ENCODE measurements around the gene RSPH1.

RSPH1 gene

DNA sequence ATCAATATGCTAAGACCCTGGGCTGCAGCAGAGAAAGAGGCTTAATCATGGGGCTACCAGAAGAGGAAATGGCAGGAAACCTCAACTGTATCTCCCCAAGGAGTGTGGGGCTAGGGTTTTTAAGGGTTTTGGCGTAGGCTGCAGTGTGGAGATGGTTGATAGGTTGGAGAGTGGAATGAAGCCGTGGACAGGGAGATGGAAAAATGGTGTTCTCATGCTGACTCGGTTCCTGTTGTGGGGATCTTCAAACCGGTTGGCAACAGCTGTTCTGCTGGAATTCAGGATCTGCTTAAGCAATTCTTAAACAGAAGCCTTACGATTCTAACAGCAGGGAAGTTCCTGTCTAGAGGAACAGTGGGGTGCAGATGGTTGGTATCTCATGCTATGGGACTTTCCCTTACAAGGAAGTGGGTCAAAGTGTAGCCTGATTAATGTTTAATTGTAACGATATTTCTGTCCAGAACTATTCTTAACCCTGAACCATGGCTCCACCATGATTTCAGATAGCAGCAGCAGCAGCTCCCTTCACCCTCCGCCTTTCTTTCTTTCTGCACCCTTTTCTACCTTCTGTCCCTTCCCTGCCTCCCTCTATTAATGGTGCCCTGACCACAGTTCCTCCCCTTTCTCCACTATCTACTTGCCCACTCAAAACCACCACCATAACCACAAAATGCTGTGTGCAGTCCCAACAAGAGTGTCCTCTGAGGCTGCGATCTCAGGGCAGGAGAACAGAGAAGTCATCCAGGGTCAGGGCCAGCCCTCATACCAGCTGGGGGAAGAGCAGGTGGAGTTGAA, 30.8 kb downstream of the RSPH1 start:
- DNase-seq (ENCODE audit: low read depth) = no peak

DNA sequence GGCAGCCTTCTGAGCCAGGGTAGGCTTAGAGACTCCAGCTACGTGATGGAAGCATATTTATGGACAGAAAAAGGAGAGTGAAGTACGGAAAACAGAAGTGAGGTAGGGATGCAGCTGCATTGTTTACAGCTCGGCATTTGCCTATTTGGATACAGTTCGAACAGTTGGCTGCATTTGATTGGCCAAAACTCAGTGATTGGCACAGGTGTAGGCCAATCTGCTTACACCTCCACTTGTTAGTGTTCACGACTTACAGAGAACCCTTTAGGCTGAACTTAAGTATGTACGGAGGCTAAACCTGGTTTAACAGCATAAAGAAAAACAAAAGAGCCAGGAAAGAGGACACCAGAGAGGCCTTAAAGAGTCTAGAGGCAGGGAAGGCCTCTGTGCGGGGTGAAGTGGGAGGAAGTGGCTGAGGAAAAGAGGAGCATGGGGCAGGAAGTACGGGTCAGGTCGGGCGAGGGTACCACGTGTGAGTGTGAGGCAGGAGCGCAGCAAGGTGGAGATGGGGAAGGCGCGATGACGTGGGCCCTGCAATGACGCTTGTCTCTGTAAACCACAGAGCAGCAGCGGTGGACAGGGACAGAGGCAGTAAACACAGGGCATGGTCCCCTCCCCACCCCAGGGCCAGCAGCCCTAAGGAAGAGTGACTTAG, 32.0 kb downstream of the RSPH1 start:
- DNase-seq (ENCODE audit: low read depth) = no peak

DNA sequence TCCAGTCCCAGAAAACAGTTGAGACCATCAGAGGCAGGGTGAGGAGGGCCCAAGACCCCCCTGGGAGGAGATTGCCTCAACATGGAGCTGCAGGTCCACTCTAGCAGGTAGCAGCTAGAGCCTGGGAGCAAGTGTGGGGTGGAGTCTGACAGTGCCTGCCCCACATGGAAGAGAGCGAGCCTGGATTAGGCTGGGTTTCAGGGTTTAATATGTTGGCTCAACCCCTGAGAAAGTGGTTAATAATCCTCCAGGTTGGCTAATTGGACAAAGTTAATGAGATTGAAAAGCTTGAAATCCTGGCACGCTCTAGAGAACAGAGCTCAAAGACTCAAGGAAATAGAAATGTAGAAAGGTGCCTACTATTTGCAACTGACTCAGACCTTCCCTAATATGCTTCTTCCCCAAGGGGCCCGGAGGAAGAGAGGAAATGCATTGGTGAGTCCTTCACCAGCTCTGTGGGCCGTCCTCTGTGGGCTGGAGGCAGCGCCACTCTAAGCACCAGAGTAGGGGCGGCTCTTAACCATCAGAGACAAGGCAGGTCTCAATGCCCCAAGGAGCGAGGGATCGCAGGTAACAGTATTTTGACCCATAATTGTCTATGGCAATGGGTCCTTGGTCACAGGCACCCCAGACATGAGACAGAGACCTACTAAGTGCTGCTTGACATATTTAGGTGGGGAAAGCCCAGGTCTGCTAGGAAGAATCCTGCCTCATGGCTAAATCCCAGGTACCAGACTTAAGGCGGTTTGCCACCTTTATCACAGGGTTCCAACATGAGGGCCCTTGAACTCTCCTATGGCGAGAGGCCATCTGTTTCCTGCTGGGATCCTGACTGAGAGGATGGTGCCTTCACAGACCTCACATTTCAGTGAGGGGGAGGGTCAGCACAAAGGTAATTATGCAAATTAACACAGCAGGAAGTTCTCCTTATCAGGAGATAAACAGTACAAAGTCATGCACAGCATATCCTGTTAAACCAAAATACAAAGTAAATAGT, 33.8 kb downstream of the RSPH1 start:
- no peak for DNase-seq (ENCODE audit: low read depth)

DNA sequence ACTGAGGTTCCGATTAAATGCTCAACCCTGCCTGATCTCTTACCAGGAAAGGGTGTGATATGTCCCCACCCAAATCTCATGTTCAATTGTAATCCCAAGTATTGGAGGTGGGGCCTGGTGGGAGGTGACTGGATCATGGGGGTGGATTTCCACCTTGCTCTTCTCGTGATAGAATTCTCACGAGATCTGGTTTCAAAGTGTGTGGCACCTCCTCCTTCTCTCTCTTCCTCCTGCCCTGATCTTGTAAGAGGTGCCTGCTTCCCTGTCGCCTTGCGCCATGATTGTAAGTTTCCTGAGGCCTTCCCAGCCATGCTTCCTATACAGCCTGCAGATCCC, 34.9 kb downstream of the RSPH1 start:
- no peak for DNase-seq (ENCODE audit: low read depth)

DNA sequence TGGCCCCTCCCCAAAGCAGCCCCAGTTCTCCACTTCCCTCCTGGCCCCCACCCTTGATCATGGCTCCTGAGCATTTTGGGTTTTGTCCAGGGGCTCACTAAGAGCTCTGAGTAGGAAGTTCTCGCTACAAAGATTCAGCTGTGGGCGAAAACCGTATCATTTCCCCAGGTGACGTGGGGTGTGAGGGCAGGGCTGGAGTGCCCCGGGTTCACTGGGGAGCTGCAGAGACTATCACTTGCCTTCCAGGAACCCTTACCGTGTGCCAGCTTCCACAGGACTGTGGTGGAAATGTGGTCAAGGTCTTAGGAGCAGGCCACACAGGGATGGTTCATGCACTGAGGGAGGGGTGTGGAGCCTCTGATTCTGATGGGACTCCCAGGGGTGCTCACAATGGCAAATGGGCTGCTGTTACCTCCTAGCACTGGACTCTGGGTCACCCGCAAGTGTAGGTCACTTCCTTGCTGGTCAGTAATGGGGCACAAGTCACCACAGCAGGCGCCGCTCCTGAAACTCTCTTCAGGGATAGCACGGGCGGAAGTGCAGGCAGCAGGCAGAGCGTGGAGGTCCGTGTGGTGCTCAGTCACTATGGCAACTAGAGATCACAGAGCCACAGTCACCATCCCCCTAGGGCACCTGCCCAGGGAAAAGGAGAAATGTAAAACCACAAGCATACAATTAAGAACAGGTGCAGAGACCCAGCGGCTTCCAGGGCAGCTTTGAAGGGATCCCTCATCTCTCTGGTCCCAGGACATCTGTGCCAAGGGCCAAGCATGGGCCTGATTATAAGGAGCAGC, 35.4 kb downstream of the RSPH1 start:
- DNase-seq (ENCODE audit: low read depth) = no peak

DNA sequence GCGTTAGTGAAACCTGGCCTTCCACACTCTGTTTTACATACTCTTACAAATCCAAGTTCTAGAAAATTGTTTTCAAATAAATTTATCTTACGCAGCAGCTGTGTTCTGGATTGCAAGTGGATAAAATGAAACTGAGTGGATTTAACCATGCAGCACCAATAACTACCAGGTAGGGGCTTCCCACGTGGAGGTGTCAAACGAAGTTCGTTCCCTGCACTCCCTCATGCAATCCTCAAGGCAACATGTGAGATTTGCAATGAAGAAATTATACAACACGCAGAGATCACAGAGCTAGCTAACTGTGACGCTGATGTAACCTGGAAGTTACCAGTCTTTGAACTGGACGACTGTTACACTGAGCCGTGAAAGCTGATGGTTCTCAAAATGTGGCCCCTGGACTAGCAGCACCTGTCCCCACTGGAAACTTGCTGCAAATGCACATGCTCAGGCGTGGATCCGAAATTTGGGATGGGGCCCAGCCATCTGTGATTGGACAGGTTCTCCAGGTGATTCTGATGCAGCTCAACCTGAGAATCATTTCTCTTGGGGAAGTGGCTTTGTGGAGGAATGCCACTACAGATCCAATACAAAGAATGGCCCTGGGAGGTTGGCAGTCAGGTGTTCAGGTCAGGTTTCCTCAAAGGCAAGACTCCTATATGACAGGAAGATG, 36.3 kb downstream of the RSPH1 start:
- DNase-seq (ENCODE audit: low read depth) = no peak

DNA sequence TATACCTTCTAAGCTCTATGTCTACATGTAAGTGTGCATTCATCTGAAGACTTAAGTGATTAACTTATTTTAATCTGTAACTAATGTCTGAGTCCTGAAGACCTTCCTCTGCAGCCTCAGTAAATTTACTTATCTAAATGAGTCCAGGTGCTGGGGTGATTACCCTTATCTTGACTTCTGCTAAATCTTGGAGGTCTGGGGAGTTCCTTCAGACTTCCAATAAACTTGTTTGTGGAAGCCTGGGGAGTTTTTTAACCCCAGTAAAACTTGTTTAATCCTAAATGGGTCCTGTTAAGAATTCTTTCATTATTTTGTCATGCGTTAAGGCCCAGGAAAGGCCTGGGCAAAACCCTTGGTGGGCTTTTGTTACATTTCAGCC, 37.0 kb downstream of the RSPH1 start:
- no peak for DNase-seq (ENCODE audit: low read depth)

DNA sequence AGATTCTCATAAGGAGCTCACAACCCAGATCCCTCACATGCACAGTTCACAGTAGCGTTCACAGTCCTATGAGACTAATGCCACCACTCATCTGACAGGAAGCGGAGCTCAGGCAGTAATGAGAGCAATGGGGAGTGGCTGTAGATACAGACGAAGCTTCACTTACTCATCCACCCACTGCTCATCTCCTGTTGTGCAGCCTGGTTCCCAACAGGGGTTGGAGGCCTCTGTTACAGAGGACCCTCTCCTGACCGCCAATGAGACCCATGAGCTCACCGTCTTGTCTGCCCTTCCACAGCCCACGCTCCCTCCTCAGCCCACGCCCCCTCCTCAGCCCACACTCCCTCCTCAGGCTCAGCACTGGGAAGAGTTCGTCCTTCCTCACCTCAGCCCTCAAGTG, 39.6 kb downstream of the RSPH1 start:
- no peak for DNase-seq (ENCODE audit: low read depth)

DNA sequence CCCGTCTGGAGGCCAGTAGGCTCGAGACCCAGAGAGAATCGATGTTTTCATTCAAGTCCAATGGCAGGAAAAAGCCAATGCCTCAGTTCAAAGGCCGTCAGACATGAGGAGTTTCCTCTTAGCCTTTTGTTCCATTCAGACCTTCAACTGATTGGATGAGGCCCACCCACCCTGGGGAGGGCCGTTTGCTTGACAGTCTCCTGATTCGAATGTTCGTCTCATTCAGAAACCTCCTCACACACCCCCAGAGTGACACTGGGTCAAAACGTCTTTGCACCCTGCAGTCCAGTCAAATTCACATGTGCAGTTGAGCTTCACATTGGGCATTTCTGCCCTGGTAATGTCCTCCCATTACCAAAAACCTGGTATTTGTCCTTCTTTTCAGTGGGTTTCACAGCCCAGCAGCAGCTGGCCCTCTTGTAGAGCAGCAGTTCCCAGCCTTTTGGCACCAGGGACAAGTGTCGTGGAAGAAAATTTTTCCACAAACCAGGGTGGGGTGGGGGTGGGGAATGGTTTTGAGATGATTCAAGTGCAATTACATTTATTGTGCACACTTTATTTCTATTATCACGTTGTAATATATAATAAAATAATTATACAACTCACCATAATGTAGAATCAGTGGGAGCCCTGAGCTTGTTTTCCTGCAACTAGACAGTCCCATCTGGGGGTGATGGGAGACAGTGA, 40.1 kb downstream of the RSPH1 start:
- no peak for DNase-seq (ENCODE audit: low read depth)

DNA sequence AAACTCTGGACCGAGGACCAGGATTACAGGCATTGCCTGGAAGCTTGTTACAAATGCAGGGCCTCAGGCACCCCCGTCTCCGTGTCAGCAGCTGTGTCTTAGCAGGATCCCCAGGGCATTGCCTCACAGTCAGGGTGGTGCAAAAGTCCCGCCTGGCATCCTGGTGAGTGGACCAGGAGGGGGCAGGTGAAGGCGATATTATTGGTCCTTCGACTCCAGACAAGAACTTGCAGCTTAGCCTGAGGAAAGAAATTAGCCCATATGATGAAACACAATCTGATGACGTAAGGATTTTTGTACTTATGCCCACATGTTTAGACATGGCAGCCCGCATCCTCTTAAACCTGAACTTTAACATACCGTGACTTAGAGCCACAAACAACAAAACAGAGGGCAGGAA, 40.8 kb downstream of the RSPH1 start:
- no peak for DNase-seq (ENCODE audit: low read depth)

DNA sequence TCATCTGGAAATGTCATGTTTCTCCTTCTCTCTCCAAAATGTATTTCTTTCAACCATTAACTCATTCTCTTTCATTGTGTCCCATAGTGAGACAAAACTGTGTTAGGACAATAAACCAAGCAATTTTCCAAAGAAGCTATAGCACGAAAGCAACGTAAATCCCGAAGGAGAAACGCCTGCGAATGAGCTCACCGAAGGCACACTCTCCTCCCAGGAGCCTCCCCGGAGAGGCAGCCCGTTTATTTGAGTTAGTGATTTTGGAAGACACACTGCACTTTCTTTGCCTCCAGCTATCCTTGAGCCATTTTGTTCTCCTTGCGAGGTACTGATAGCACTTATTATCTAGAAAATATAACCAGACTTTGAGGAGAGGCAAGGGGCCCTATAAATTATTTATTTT, 41.2 kb downstream of the RSPH1 start:
- no peak for DNase-seq (ENCODE audit: low read depth)

DNA sequence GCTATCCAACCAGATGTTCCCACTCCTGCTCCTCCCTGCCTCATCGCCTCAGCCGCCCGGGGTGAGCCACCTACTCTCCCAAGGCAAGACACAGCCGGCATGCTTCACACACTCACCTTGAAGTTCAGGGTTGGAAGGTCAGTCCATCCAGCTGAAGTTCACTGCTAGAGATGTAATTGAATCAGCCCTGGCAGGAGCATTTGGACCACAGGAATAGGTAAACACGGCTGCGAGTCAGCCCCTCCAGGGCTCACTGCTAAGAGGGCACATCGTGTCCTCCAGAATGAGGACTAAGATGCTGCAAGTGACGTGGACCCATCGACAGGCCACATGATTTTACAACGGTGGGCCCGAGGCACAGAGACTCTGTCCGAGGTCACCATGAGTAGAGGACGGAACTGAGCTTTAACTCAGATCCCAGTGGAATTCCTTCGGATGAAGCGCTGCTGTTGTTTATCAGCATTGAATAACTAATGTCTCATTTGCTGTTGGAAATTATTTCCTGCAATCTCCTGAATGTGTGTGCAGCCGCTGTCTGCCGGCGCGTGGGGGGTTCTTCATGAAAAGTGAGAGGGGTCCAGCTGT, 41.9 kb downstream of the RSPH1 start:
- DNase-seq (ENCODE audit: low read depth) = no peak

DNA sequence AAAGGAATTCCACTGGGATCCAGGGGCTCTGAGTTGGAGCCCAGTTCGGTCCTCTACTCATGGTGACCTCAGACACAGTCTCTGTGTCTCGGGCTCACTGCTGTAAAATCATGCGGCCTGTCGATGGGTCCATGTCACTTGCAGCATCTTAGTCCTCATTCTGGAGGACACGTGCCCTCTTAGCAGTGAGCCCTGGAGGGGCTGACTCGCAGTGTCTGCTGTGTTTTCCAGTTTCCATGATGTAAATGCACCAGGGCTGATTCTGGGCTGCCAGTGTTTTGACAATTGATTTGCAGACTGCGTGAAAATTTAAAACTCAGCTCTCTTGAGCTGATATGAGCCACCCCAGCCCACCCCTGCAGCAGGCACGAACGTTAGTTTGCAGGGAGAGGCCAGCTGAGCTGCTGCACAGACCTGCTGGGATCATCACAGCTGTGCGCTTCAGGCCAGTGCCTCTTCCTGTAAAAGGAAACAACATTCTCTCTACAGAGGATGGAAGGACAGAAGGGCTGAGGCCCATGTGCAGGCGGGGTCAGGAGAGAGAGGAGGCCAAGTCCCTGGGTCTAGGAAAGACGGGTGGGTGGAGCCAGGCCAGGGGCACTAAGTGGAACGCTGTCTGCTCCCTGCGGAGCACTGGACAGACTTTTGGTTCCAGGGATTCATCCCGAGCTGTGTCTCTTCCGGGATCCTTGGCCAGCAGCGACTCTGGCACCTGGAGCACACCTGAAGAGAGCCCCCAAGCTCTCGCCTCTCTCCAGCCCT, 42.6 kb downstream of the RSPH1 start:
- no peak for DNase-seq (ENCODE audit: low read depth)

DNA sequence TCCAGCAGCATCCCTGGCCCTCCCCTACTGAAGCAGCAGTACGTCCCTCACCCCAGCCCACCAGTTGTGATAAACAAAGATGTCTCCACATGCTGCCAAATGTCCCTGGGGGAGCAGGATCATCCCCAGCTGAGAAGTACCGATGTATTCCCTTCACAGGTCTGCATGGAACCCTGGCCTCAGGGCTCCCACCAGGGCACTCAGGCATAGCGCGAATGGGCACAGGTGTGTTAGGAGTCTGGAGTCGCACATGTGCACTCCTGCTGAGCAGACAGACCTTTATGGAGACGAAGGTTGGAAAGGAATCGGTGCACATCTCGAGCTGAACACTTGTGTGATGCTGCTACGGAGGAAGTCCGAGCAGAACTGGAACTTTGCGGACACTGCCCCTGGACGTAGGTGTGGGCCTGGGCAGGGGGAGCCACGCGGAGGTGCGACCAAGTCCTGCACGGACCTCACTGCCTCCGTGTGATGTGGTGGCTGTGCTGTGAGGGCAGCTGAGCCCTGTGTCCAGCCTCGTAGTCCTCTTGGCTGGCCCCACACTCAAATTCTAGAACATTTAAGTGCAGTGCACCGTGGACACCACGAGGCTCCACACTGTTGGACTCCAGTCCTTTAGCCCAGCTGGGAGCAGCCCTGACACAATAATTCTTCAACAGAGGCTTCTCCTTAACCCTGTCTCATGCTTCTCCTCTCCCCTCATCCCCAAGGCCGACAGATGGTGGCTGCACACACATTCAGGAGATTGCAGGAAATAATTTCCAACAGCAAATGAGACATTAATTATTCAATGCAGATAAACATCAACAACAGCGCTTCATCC, 43.4 kb downstream of the RSPH1 start:
- no peak for DNase-seq (ENCODE audit: low read depth)

DNA sequence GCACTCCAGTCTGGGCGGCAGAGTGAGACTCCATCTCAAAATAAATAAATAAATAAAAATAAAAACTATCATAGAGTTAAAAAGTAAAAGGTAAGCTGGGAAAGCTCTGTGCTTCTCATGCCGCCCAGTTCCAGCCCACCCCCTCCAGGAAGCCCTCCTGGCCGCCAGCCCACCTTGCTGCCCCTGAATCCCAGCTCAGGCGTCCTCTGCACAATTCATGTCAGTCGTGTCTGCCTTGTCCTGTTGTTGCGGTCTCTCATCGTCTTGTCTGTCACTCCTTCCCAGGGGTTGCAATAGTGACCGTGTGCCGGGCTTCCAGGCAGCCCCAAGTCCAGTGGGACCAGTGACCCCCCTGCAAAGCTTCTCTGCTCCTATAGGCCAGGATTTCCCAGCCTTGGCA, 44.1 kb downstream of the RSPH1 start:
- no peak for DNase-seq (ENCODE audit: low read depth)

DNA sequence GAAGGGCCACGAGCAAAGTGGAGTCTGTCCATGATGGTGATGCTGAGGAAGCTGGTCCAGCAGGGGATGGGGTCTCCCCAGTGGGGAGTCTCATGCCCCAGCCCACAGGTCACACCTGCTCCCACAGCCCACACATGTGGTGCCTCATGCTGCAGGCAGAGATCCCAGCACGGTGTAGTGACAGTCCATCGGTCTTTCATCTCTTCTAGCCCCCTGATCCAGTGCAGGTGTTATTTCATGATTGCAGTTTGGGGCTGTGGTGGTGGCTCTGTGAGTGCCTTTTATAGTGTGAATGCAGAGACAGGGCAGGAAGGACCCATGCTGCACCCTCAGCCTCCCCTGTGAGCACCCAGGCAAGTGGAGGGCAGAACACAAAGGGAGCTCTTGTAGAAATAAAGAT, 47.3 kb downstream of the RSPH1 start:
- no peak for DNase-seq (ENCODE audit: low read depth)

DNA sequence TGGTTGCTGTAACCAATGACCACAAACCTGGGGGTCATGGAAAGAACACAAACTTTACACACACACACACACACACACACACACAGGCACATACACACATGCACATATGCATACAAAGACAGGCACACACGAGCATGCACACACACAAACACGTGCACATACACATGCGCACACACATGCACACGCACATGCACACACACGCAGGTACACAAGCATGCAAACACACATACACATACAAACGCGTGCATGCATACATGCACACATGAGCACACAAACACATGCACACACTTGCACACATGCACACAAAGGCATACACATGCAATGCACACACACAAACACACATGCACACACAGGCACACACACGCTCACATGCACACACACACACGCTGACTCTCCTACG, 48.3 kb downstream of the RSPH1 start:
- no peak for DNase-seq (ENCODE audit: low read depth)

DNA sequence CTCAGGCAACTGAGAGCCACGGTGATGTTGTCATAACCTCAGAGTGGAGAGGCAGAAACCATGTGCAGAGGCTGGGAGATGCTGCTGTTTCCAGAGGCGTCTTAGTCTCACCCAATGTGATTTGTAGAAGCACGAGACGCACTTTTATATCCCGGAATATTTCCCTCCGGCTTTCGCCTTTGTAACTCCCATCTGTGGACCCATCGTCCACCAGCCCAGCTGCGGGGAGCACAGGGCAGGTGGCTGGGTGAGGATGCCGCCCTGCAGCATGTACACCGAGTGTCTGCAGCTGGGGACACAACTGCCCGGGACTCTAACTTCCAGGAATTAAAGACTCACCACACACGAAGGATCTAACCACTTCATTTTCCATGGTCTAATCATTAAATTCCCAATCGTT, 48.8 kb downstream of the RSPH1 start:
- DNase-seq (ENCODE audit: low read depth) = no peak

DNA sequence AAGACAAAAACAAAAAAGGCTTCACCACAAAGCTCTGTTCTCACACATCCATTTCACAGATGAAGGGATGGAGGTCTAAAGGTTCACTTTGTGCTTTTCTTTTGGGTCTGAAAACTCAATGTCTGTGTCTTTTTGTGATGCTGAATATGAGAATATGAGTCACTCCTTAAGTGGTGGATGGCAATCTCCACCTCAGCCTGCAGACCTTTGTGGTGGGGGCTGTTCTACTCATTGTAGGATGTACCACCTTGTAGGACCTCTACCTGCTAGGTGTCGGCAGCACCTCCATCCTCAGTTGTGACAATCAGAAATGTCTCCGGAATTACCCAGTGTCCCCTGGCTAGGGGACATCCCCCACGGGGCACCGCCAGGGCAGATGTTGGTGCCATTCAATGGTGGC, 49.5 kb downstream of the RSPH1 start:
- no peak for DNase-seq (ENCODE audit: low read depth)

Measured in HS-5 (cell line).